ENCODE data around the gene ABCA9.

ABCA9 gene

GRCh38 chr17:68987966-68988365 lies 72.8 kb downstream of the ABCA9 start:
- no peaks in the 10 kb centered on the region for H3K36me3 ChIP-seq
- H3K4me1 ChIP-seq (ENCODE audit: control insufficient read depth in 1 of 2, insufficient read depth in 1 of 2, low read depth in 1 of 2, low read length in 1 of 2) = no peaks in the 10 kb centered on the region
- H3K9me3 ChIP-seq = no peaks in the 10 kb centered on the region
- no peak overlapping the region for H3K27ac ChIP-seq
- H3K4me3 ChIP-seq (ENCODE audit: low read depth in 1 of 2, low read length in 1 of 2) = no peak overlapping the region
- TF ChIP-seq CTCF (IDR thresholded peaks at IDR 0.05) = no peak
- H3K27me3 ChIP-seq = no peaks in the 10 kb centered on the region

- no peak overlapping the region for H3K27ac ChIP-seq
- H3K4me3 ChIP-seq (ENCODE audit: low read depth in 1 of 2, low read length in 1 of 2) = no peak overlapping the region
Observed at GRCh38 chr17:68981288-68981687, 79.4 kb downstream of the ABCA9 start.

GRCh38 chr17:68973098-68973846 lies 87.5 kb downstream of the ABCA9 start:
- H3K9me3 ChIP-seq = no peaks in the 10 kb centered on the region
- H3K4me1 ChIP-seq (ENCODE audit: control insufficient read depth in 1 of 2, insufficient read depth in 1 of 2, low read depth in 1 of 2, low read length in 1 of 2) = no peaks in the 10 kb centered on the region
- no peak overlapping the region for H3K27ac ChIP-seq
- H3K36me3 ChIP-seq = no peaks in the 10 kb centered on the region
- no peaks in the 10 kb centered on the region for H3K27me3 ChIP-seq
- no peak for TF ChIP-seq CTCF (IDR thresholded peaks at IDR 0.05)
- no peak overlapping the region for H3K4me3 ChIP-seq (ENCODE audit: low read depth in 1 of 2, low read length in 1 of 2)

More at GRCh38 chr17:68981288-68981687, 79.4 kb downstream of the ABCA9 start:
- no peaks in the 10 kb centered on the region for H3K9me3 ChIP-seq
- H3K27me3 ChIP-seq = no peaks in the 10 kb centered on the region
- H3K36me3 ChIP-seq = no peaks in the 10 kb centered on the region
- H3K4me1 ChIP-seq (ENCODE audit: control insufficient read depth in 1 of 2, insufficient read depth in 1 of 2, low read depth in 1 of 2, low read length in 1 of 2) = no peaks in the 10 kb centered on the region
- TF ChIP-seq CTCF (IDR thresholded peaks at IDR 0.05) = no peak

- Histone ChIP-seq H3K27me3 (no peaks in the 10 kb centered on the region), H3K36me3 (no peaks in the 10 kb centered on the region), H3K4me1 (ENCODE audit: control insufficient read depth in 1 of 2, insufficient read depth in 1 of 2, low read depth in 1 of 2, low read length in 1 of 2) (no peaks in the 10 kb centered on the region), H3K9me3 (no peaks in the 10 kb centered on the region), H3K27ac (no peak overlapping the region), H3K4me3 (ENCODE audit: low read depth in 1 of 2, low read length in 1 of 2) (no peak overlapping the region)
- no peak for TF ChIP-seq CTCF (IDR thresholded peaks at IDR 0.05)
Observed at GRCh38 chr17:68972119-68972704, 88.5 kb downstream of the ABCA9 start.

- no peak for TF ChIP-seq CTCF (IDR thresholded peaks at IDR 0.05)
- no peak overlapping the region for H3K27ac ChIP-seq
- no peaks in the 10 kb centered on the region for H3K27me3 ChIP-seq
- H3K4me1 ChIP-seq (ENCODE audit: control insufficient read depth in 1 of 2, insufficient read depth in 1 of 2, low read depth in 1 of 2, low read length in 1 of 2) = no peaks in the 10 kb centered on the region
- H3K4me3 ChIP-seq (ENCODE audit: low read depth in 1 of 2, low read length in 1 of 2) = no peak overlapping the region
- no peaks in the 10 kb centered on the region for H3K36me3 ChIP-seq
- H3K9me3 ChIP-seq = no peaks in the 10 kb centered on the region
Observed at GRCh38 chr17:68969101-68969500, 91.6 kb downstream of the ABCA9 start.

Measured in neutrophil (primary cell).